GM23338 (cell line): ENCODE measurements around the gene JMJD1C. TPM values are rescaled to one million over a fixed set of nuclear protein-coding genes. Genes with fewer than 3 reads are reported as not detected.

Source experiments
- ATAC-seq: fragments of 200-7000 bp; cut with Tn5 transposase; 3 replicates; pipeline ENCODE4 v1.9.1; 2020
- DNase-seq: peaks from one replicate; pipeline ENCODE4 v3.0.0-alpha.2; 2015; ENCODE audit warnings: low spot score
- H2AFZ ChIP-seq: fragments of 200-600 bp; sonication (generic); 2 replicates; pipeline ENCODE4 v1.8.0; 2016; ENCODE audit warnings: antibody characterized with exemption, mild to moderate bottlenecking, moderate library complexity
- H3F3A ChIP-seq: fragments of 200-600 bp; sonication (generic); replicated peaks from 2 replicates; pipeline ENCODE4 v1.8.0; 2017; ENCODE audit warnings: antibody characterized with exemption, mixed run types, low read depth
- H3K27ac ChIP-seq: fragments of 200-600 bp; sonication (generic); 2 replicates; pipeline ENCODE4 v1.6.1; 2016; ENCODE audit warnings: low read depth
- H3K27me3 ChIP-seq: fragments of 200-600 bp; sonication (generic); 2 replicates; pipeline ENCODE4 v1.8.0; 2016; ENCODE audit warnings: mild to moderate bottlenecking, mixed run types, moderate library complexity; ENCODE audit not compliant: insufficient read depth
- H3K36me3 ChIP-seq: fragments of 200-600 bp; sonication (generic); 2 replicates; pipeline ENCODE4 v1.8.0; 2016; ENCODE audit warnings: mild to moderate bottlenecking; ENCODE audit not compliant: insufficient read depth
- H3K4me1 ChIP-seq: fragments of 200-600 bp; sonication (generic); 2 replicates; pipeline ENCODE4 v1.8.0; 2016; ENCODE audit warnings: mild to moderate bottlenecking, moderate library complexity; ENCODE audit not compliant: insufficient read depth
- H3K4me2 ChIP-seq: fragments of 200-600 bp; sonication (generic); 2 replicates; pipeline ENCODE4 v1.7.1; 2017; ENCODE audit warnings: mixed run types
- H3K4me3 ChIP-seq: fragments of 200-600 bp; sonication (generic); 2 replicates; pipeline ENCODE4 v1.6.1; 2016; ENCODE audit warnings: mixed run types
- H3K79me2 ChIP-seq: fragments of 200-600 bp; sonication (generic); replicated peaks from 2 replicates; pipeline ENCODE4 v1.8.0; 2017; ENCODE audit warnings: mild to moderate bottlenecking; ENCODE audit not compliant: insufficient read depth
- H3K9me2 ChIP-seq: fragments of 200-600 bp; sonication (generic); 2 replicates; pipeline ENCODE4 v1.8.0; 2017; ENCODE audit not compliant: insufficient read depth
- H4K20me1 ChIP-seq: fragments of 200-600 bp; sonication (generic); replicated peaks from 2 replicates; pipeline ENCODE4 v1.8.0; 2017; ENCODE audit warnings: mild to moderate bottlenecking; ENCODE audit not compliant: insufficient read depth
- H3K27ac Mint-ChIP-seq: 2 replicates; pipeline ENCODE4 v1.8.0; 2020; ENCODE audit warnings: inconsistent platforms, mild to moderate bottlenecking, moderate library complexity, mixed read lengths
- H3K27me3 Mint-ChIP-seq: 3 replicates; pipeline ENCODE4 v1.8.0; 2022; ENCODE audit warnings: low read depth, mild to moderate bottlenecking, moderate library complexity, mixed read lengths, inconsistent platforms; ENCODE audit not compliant: insufficient read depth, poor library complexity
- H3K36me3 Mint-ChIP-seq: 3 replicates; pipeline ENCODE4 v1.8.0; 2021; ENCODE audit warnings: low read depth, mild to moderate bottlenecking, inconsistent platforms, moderate library complexity, mixed read lengths
- H3K4me1 Mint-ChIP-seq: 3 replicates; pipeline ENCODE4 v1.8.0; 2020; ENCODE audit warnings: mild to moderate bottlenecking, inconsistent platforms, mixed read lengths
- H3K4me3 Mint-ChIP-seq: 3 replicates; pipeline ENCODE4 v1.8.0; 2021; ENCODE audit warnings: moderate library complexity, mild to moderate bottlenecking, inconsistent platforms, mixed read lengths
- H3K9me3 Mint-ChIP-seq: 3 replicates; pipeline ENCODE4 v1.8.0; 2020; ENCODE audit warnings: moderate library complexity, mild to moderate bottlenecking, inconsistent platforms, mixed read lengths
- CREB1 ChIP-seq: fragments of 250-450 bp; sonication (Bioruptor Pico); IDR thresholded peaks from 2 replicates; pipeline ENCODE4 v1.5.0; 2020; ENCODE audit warnings: low read depth, mild to moderate bottlenecking, moderate library complexity
- CTCF ChIP-seq, 2 experiments: fragments of 200-600 bp in 1 of 2; sonication (generic) in 1 of 2; conservative IDR thresholded peaks; 2 replicates each; pipeline versions ENCODE4 v1.5.1 to v1.6.1; 2016 to 2017; ENCODE audit warnings: antibody characterized with exemption in 2 of 2, low read depth in 2 of 2, mild to moderate bottlenecking in 2 of 2, moderate library complexity in 1 of 2
- ETS1 ChIP-seq: IDR thresholded peaks from 2 replicates; pipeline ENCODE4 v1.6.1; 2016; ENCODE audit warnings: antibody characterized with exemption
- EZH2 ChIP-seq: fragments of 200-600 bp; sonication (generic); IDR thresholded peaks from one replicate; pipeline ENCODE4 v1.8.0; 2017; ENCODE audit warnings: antibody characterized with exemption, mild to moderate bottlenecking, low read depth; ENCODE audit not compliant: unreplicated experiment
- EZH2phosphoT487 ChIP-seq: fragments of 200-600 bp; sonication (generic); IDR thresholded peaks from one replicate; pipeline ENCODE4 v1.8.1; 2018; ENCODE audit warnings: antibody characterized with exemption; ENCODE audit not compliant: unreplicated experiment
- STAT1 ChIP-seq: IDR thresholded peaks from one replicate; pipeline ENCODE4 v1.6.1; 2016; ENCODE audit warnings: antibody characterized with exemption; ENCODE audit not compliant: unreplicated experiment
- ZNF114 ChIP-seq: fragments of 250-450 bp; sonication (Bioruptor Pico); IDR thresholded peaks from 2 replicates; pipeline ENCODE4 v1.5.0; 2020; ENCODE audit warnings: mild to moderate bottlenecking, moderate library complexity
- ZNF331 ChIP-seq: fragments of 250-450 bp; sonication (Bioruptor Pico); IDR thresholded peaks from 2 replicates; pipeline ENCODE4 v1.5.0; 2020; ENCODE audit warnings: low read depth, mild to moderate bottlenecking, moderate library complexity
- polyA plus RNA-seq: library from polyadenylated mRNA; unstranded; fragments of >200 nt; fragmentation: Nextera tagmentation; extraction: Ambion mirVana; gene quantifications from 2 replicates; pipeline ENCODE4 v1.2.1, GENCODE V29; 2016
- total RNA-seq: library from RNA; depleted of rRNA; stranded (reverse); fragments of >200 nt; shearing (Covaris generic); gene quantifications from 2 replicates; pipeline ENCODE4 v1.2.3, GENCODE V29; 2014
- TF ChIP-seq, protein P1 (sequence below): fragments of 250-450 bp; sonication (Bioruptor Pico); IDR thresholded peaks from 2 replicates; pipeline ENCODE4 v1.5.0; 2020; ENCODE audit warnings: mild to moderate bottlenecking, moderate library complexity

Gene JMJD1C
- total and polyA plus RNA-seq, 2 experiments from 2014 or later: 333 to 435 TPM

DNA sequence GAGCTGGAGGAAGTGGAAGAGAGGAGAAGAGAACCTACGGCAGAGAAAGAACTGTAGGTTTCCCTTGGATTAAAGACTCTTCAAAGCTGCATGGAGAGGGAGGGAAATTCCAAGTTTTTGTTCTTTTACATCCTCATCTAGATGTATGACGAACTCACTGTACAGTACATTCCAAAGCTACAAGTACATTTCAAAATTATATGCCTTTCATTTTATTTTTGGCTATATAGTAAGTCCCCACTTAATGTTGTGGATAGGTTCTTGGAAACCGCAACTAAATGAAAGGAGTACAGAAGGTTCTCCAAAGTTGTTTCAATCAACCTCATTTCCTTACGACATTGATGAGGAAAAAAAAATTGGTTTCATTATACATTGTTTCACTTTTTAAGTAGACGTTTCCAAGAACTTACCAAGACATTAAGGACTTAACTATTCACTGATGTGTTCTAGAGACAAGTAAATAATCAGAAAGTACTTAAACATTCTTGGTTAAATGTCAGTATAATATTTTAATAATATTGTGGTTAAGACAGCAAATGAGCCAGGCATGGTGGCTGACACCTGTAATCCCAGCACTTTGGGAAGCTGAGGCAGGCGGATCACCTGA is 16.1 kb upstream of the JMJD1C start (continued):
- TF ChIP-seq CTCF (conservative IDR thresholded peaks at IDR 0.05; ENCODE audit: low read depth in 2 of 2): no peak

GRCh38 chr10:63480237-63480636 is 14.5 kb upstream of the JMJD1C start:
- Mint-ChIP-seq H3K9me3 (no peaks in the 10 kb centered on the region), H3K36me3 (no peaks in the 10 kb centered on the region), H3K27me3 (no peaks in the 10 kb centered on the region), H3K27ac (no peak overlapping the region), H3K4me3 (no peak overlapping the region), H3K4me1 (peaks cover 33% of the 10 kb centered on the region)
- Histone ChIP-seq H3K4me2 (no peak overlapping the region), H3F3A (no peaks in the 10 kb centered on the region), H3K36me3 (no peaks in the 10 kb centered on the region), H3K27ac (no peak overlapping the region), H3K27me3 (no peaks in the 10 kb centered on the region), H3K4me1 (peaks cover 35% of the 10 kb centered on the region), H3K9me2 (no peaks in the 10 kb centered on the region), H4K20me1 (peaks cover 3% of the 10 kb centered on the region; the same call in 1 of the 2 replicates), H3K79me2 (peaks cover 93% of the 10 kb centered on the region), H2AFZ (no peak overlapping the region), H3K4me3 (no peak overlapping the region)
- DNase-seq (no peak), ATAC-seq (no peak)
- no peak for TF ChIP-seq ZNF331 (CRISPR knock-in tag)
- no peak for TF ChIP-seq CREB1 (CRISPR knock-in tag)
- TF ChIP-seq EZH2phosphoT487: no peak
- no peak for TF ChIP-seq CTCF (conservative IDR thresholded peaks at IDR 0.05; ENCODE audit: low read depth in 2 of 2)
- TF ChIP-seq STAT1: no peak
- TF ChIP-seq ZNF114 (CRISPR knock-in tag): no peak
- TF ChIP-seq, protein P1, sequence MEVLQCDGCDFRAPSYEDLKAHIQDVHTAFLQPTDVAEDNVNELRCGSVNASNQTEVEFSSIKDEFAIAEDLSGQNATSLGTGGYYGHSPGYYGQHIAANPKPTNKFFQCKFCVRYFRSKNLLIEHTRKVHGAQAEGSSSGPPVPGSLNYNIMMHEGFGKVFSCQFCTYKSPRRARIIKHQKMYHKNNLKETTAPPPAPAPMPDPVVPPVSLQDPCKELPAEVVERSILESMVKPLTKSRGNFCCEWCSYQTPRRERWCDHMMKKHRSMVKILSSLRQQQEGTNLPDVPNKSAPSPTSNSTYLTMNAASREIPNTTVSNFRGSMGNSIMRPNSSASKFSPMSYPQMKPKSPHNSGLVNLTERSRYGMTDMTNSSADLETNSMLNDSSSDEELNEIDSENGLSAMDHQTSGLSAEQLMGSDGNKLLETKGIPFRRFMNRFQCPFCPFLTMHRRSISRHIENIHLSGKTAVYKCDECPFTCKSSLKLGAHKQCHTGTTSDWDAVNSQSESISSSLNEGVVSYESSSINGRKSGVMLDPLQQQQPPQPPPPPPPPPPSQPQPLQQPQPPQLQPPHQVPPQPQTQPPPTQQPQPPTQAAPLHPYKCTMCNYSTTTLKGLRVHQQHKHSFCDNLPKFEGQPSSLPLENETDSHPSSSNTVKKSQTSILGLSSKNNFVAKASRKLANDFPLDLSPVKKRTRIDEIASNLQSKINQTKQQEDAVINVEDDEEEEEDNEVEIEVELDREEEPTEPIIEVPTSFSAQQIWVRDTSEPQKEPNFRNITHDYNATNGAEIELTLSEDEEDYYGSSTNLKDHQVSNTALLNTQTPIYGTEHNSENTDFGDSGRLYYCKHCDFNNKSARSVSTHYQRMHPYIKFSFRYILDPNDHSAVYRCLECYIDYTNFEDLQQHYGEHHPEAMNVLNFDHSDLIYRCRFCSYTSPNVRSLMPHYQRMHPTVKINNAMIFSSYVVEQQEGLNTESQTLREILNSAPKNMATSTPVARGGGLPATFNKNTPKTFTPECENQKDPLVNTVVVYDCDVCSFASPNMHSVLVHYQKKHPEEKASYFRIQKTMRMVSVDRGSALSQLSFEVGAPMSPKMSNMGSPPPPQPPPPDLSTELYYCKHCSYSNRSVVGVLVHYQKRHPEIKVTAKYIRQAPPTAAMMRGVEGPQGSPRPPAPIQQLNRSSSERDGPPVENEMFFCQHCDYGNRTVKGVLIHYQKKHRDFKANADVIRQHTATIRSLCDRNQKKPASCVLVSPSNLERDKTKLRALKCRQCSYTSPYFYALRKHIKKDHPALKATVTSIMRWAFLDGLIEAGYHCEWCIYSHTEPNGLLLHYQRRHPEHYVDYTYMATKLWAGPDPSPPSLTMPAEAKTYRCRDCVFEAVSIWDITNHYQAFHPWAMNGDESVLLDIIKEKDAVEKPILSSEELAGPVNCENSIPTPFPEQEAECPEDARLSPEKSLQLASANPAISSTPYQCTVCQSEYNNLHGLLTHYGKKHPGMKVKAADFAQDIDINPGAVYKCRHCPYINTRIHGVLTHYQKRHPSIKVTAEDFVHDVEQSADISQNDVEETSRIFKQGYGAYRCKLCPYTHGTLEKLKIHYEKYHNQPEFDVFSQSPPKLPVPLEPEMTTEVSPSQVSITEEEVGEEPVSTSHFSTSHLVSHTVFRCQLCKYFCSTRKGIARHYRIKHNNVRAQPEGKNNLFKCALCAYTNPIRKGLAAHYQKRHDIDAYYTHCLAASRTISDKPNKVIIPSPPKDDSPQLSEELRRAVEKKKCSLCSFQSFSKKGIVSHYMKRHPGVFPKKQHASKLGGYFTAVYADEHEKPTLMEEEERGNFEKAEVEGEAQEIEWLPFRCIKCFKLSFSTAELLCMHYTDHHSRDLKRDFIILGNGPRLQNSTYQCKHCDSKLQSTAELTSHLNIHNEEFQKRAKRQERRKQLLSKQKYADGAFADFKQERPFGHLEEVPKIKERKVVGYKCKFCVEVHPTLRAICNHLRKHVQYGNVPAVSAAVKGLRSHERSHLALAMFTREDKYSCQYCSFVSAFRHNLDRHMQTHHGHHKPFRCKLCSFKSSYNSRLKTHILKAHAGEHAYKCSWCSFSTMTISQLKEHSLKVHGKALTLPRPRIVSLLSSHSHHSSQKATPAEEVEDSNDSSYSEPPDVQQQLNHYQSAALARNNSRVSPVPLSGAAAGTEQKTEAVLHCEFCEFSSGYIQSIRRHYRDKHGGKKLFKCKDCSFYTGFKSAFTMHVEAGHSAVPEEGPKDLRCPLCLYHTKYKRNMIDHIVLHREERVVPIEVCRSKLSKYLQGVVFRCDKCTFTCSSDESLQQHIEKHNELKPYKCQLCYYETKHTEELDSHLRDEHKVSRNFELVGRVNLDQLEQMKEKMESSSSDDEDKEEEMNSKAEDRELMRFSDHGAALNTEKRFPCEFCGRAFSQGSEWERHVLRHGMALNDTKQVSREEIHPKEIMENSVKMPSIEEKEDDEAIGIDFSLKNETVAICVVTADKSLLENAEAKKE (CRISPR knock-in tag): no peak
- no peak for TF ChIP-seq ETS1
- no peak for TF ChIP-seq EZH2
